Thyroid gland (tissue), 4 donors: ENCODE measurements around the gene CLSTN2.

Experiments
- CTCF ChIP-seq, 6 experiments: fragments of 200-600 bp in 3 of 6; fragments of 450-650 bp in 3 of 6; sonication (generic) in 3 of 6; IDR thresholded peaks; one replicate each; pipeline ENCODE4 v1.5.1; 2016 to 2019; ENCODE audit warnings: antibody characterized with exemption in 6 of 6, mild to moderate bottlenecking in 2 of 6, inconsistent platforms in 1 of 6, moderate library complexity in 1 of 6
- POLR2A ChIP-seq, 2 donors: fragments of 450-650 bp; IDR thresholded peaks; one replicate each; pipeline ENCODE4 v1.6.1; 2017; ENCODE audit warnings: antibody characterized with exemption in 2 of 2, mild to moderate bottlenecking in 2 of 2, moderate library complexity in 1 of 2

DNA sequence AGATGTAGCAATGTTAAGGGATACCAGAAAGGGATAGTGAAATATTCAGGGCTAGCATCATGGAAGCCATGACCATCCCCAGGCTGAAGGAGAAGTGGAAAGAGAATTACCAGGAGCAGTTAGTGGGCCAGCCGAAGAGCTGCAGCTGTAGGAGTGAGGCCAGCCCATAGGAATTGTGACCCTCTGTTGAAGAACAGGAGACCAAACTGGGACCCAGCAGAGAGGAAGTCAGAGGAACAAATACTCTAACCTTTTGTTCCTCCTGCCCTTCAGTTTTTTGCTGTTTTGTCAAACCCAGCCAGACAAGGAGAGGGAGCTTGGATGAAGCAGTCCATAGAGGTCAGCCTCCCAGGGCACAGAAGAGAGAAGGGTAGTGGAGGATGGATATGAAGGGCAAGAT lies 115.4 kb downstream of the CLSTN2 start:
- TF ChIP-seq CTCF (IDR thresholded peaks at IDR 0.05) = no peak
- no peak for TF ChIP-seq POLR2A (IDR thresholded peaks at IDR 0.05)
